CD14-positive monocyte (primary cell): Measurements from ENCODE around the gene DIS3L2. TPM values are rescaled to one million over a fixed set of nuclear protein-coding genes. Genes with fewer than 3 reads are reported as not detected.

ENCODE experiments used
- DNase-seq, 3 donors: peaks; one replicate each; pipeline ENCODE4 v3.0.0-alpha.2; 2011 to 2022
- H2AFZ ChIP-seq: 2 replicates; pipeline ENCODE4 v1.6.0; 2012; ENCODE audit warnings: mild to moderate bottlenecking, low read depth, low read length, inconsistent platforms; ENCODE audit not compliant: insufficient read depth, poor library complexity, severe bottlenecking
- H3K27ac ChIP-seq, 2 donors: 1 replicate in 1 of 2; 2 replicates in 1 of 2; pipeline ENCODE4 v1.5.1; 2012 to 2013; ENCODE audit warnings: low read length in 2 of 2, control low read depth in 1 of 2, inconsistent platforms in 1 of 2, low read depth in 1 of 2, mild to moderate bottlenecking in 1 of 2
- H3K27me3 ChIP-seq, 2 donors: one replicate each; pipeline versions ENCODE4 v1.6.0 to v1.6.1; 2011 to 2013; ENCODE audit warnings: low read length in 2 of 2; ENCODE audit not compliant: control insufficient read depth in 2 of 2, insufficient read depth in 2 of 2
- H3K36me3 ChIP-seq, 2 donors: replicated peaks in 1 of 2; 1 replicate in 1 of 2; 2 replicates in 1 of 2; pipeline versions ENCODE4 v1.5.1 to v1.6.1; 2012 to 2013; ENCODE audit warnings: low read length in 2 of 2, control low read depth in 1 of 2, inconsistent platforms in 1 of 2, mild to moderate bottlenecking in 1 of 2; ENCODE audit not compliant: insufficient read depth in 2 of 2, control insufficient read depth in 1 of 2
- H3K4me1 ChIP-seq, 2 donors: 1 replicate in 1 of 2; 2 replicates in 1 of 2; pipeline versions ENCODE4 v1.5.1 to v1.6.1; 2012 to 2013; ENCODE audit warnings: low read length in 2 of 2, control low read depth in 1 of 2, inconsistent platforms in 1 of 2, mild to moderate bottlenecking in 1 of 2, moderate library complexity in 1 of 2; ENCODE audit not compliant: insufficient read depth in 2 of 2, control insufficient read depth in 1 of 2
- H3K4me2 ChIP-seq: replicated peaks from 2 replicates; pipeline ENCODE3; 2012; ENCODE audit warnings: low read length, moderate library complexity, mild to moderate bottlenecking; ENCODE audit not compliant: poor library complexity, severe bottlenecking; ENCODE audit errors: extremely low read depth
- H3K4me3 ChIP-seq, 3 experiments: fragments of 200-600 bp in 1 of 3; sonication (generic) in 1 of 3; replicated peaks in 1 of 3; 1 replicate in 2 of 3; 2 replicates in 1 of 3; pipeline ENCODE4 v1.5.1; 2011 to 2013; ENCODE audit warnings: low read length in 3 of 3, mild to moderate bottlenecking in 3 of 3, control low read depth in 2 of 3, low read depth in 2 of 3, inconsistent platforms in 1 of 3, moderate library complexity in 1 of 3
- H3K79me2 ChIP-seq: 2 replicates; pipeline ENCODE4 v1.6.0; 2012; ENCODE audit warnings: mild to moderate bottlenecking, control low read depth, inconsistent platforms, low read length, moderate library complexity; ENCODE audit not compliant: insufficient read depth
- H3K9ac ChIP-seq: 2 replicates; pipeline ENCODE4 v1.6.0; 2017; ENCODE audit warnings: low read length, mild to moderate bottlenecking; ENCODE audit not compliant: insufficient read depth, poor library complexity, severe bottlenecking
- H3K9me3 ChIP-seq, 2 donors: replicated peaks in 1 of 2; 1 replicate in 1 of 2; 2 replicates in 1 of 2; pipeline versions ENCODE4 v1.5.1 to v1.6.1; 2012 to 2013; ENCODE audit warnings: low read length in 2 of 2, control low read depth in 1 of 2; ENCODE audit not compliant: control insufficient read depth in 1 of 2, insufficient read depth in 1 of 2
- H4K20me1 ChIP-seq: 2 replicates; pipeline ENCODE4 v1.6.0; 2012; ENCODE audit warnings: mild to moderate bottlenecking, low read length, control low read depth, moderate library complexity; ENCODE audit not compliant: insufficient read depth
- H3K27ac Mint-ChIP-seq, 7 donors: one replicate each; pipeline ENCODE4 v1.8.0; 2020; ENCODE audit warnings: mild to moderate bottlenecking in 7 of 7, mixed read lengths in 7 of 7, moderate library complexity in 6 of 7, inconsistent platforms in 2 of 7
- H3K27me3 Mint-ChIP-seq, 3 donors: one replicate each; pipeline ENCODE4 v1.8.0; 2021 to 2022; ENCODE audit warnings: low read depth in 3 of 3, mild to moderate bottlenecking in 3 of 3, mixed read lengths in 3 of 3, moderate library complexity in 3 of 3, inconsistent platforms in 1 of 3
- H3K36me3 Mint-ChIP-seq, 2 donors: one replicate each; pipeline ENCODE4 v1.8.0; 2020; ENCODE audit warnings: mixed read lengths in 2 of 2, inconsistent platforms in 1 of 2, mild to moderate bottlenecking in 1 of 2
- H3K4me1 Mint-ChIP-seq: one replicate; pipeline ENCODE4 v1.8.0; 2020; ENCODE audit warnings: mild to moderate bottlenecking, mixed read lengths
- H3K4me3 Mint-ChIP-seq, 2 donors: one replicate each; pipeline ENCODE4 v1.8.0; 2020; ENCODE audit warnings: mild to moderate bottlenecking in 2 of 2, mixed read lengths in 2 of 2, moderate library complexity in 1 of 2
- H3K9me3 Mint-ChIP-seq, 7 donors: one replicate each; pipeline ENCODE4 v1.8.0; 2020 to 2022; ENCODE audit warnings: mixed read lengths in 7 of 7, mild to moderate bottlenecking in 6 of 7, moderate library complexity in 6 of 7, inconsistent platforms in 2 of 7
- CTCF ChIP-seq: fragments of 200-600 bp; IDR thresholded peaks from one replicate; pipeline ENCODE4 v1.8.0; 2022; ENCODE audit warnings: antibody characterized with exemption, mild to moderate bottlenecking
- WGBS: methylation state at CpG from one replicate; pipeline ENCODE4 v1.1.5; 2013; ENCODE audit warnings: missing lambda C conversion rate; ENCODE audit not compliant: insufficient coverage; 5-methylcytosine and 5-hydroxymethylcytosine counted together
- intact Hi-C, 2 donors: fragments of 100-400 bp; cut with micrococcal nuclease; formaldehyde crosslinking; loops; one replicate each; pipeline versions ENCODE4 v1.15.0 to v1.15.1; 2023
- polyA plus RNA-seq, 3 donors: library from polyadenylated mRNA; depleted of rRNA in 1 of 3; unstranded in 2 of 3; stranded (reverse) in 1 of 3; fragments of 300-500 nt in 2 of 3; fragments of >200 nt in 1 of 3; fragmentation: Illumina TruSeq in 2 of 3; gene quantifications; 1 replicate in 2 of 3; 2 replicates in 1 of 3; pipeline ENCODE4 v1.2.3, GENCODE V29; 2012 to 2021

Gene DIS3L2
- polyA plus RNA-seq, 3 donors, result 6.0 to 21.7 (median 6.4) TPM

DNA sequence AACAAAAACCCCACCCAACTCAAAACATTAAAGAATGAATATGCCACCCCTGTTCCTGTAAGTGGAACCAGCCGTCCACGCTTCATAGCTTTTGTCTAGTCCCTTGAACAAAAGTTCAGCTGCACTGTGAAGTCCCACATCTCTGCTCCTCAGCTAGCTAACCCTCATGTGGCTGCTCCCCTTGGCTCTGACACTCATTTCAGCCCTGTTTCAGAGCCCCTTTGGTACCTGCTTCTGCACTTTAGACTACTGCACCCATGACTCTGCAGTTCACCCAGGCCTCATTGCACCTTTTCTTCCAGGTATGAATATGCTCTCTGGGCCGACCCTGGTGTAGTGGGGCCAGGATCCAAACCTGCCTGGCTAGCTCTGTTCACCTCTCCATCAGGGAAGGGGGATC lies 155.3 kb downstream of the DIS3L2 start:
- H3K4me2 ChIP-seq, result no peak overlapping the region
- no peak overlapping the region for H2AFZ ChIP-seq
- no peaks in the 10 kb centered on the region for H3K27me3 Mint-ChIP-seq
- no peaks in the 10 kb centered on the region for H3K27me3 ChIP-seq
- no peak for TF ChIP-seq CTCF
- H3K27ac Mint-ChIP-seq, result peak overlapping the region in 1 of 7 donors; percentile 75
- no peak overlapping the region for H3K4me3 ChIP-seq
- H4K20me1 ChIP-seq, result no peaks in the 10 kb centered on the region
- intact Hi-C loops, result no loop called here
- no peaks in the 10 kb centered on the region for H3K9me3 ChIP-seq
- WGBS, result 43% methylated on average over 2 of the region's 3 CpGs
- H3K9me3 Mint-ChIP-seq, result peaks cover 0 to 4% (median 2%) of the 10 kb centered on the region in 7 donors
- no peaks in the 10 kb centered on the region for H3K4me1 Mint-ChIP-seq
- H3K4me3 Mint-ChIP-seq, result no peak overlapping the region
- H3K36me3 Mint-ChIP-seq, result peaks cover 11 to 12% of the 10 kb centered on the region in 2 donors
- H3K9ac ChIP-seq, result no peak overlapping the region
- DNase-seq, result no peak
- H3K4me1 ChIP-seq, result no peaks in the 10 kb centered on the region
- H3K79me2 ChIP-seq, result no peaks in the 10 kb centered on the region
- no peaks in the 10 kb centered on the region for H3K36me3 ChIP-seq
- H3K27ac ChIP-seq, result no peak overlapping the region

DNA sequence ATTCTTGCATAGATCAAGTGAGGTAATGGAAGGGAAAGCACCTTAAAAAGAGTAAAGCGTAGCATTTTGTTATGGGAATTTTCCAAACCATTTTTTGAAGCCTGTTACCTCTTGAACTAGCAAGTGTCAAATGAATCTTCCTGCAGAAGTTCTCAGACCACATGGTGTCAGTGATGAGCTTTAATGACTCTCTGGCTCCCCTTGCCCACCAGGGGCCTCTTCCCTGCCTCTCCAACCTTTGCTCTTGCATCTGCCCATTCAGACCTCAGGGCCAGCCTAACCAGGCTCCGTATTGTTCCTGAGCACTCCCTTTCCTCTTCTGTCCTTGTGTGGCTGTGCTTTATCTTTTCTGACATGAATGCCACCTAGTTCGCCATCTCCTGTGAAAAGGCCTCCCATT lies 155.9 kb downstream of the DIS3L2 start:
- intact Hi-C loops, result no loop called here
- Histone ChIP-seq H3K27me3 (no peaks in the 10 kb centered on the region), H3K4me3 (no peak overlapping the region), H3K79me2 (no peaks in the 10 kb centered on the region), H2AFZ (no peak overlapping the region), H3K27ac (no peak overlapping the region), H3K9ac (no peak overlapping the region), H3K9me3 (no peaks in the 10 kb centered on the region), H3K4me1 (no peaks in the 10 kb centered on the region), H3K36me3 (no peaks in the 10 kb centered on the region), H3K4me2 (no peak overlapping the region), H4K20me1 (no peaks in the 10 kb centered on the region)
- H3K4me3 Mint-ChIP-seq, result no peak overlapping the region
- DNase-seq, result no peak
- TF ChIP-seq CTCF, result no peak
- 100% methylated on average over 2 of the region's 3 CpGs for WGBS
- H3K27ac Mint-ChIP-seq, result no peak overlapping the region
- no peaks in the 10 kb centered on the region for H3K27me3 Mint-ChIP-seq
- H3K4me1 Mint-ChIP-seq, result no peaks in the 10 kb centered on the region
- peaks cover 11 to 12% of the 10 kb centered on the region in 2 donors for H3K36me3 Mint-ChIP-seq
- peaks cover 0 to 4% (median 1%) of the 10 kb centered on the region in 7 donors for H3K9me3 Mint-ChIP-seq
